Heart right ventricle (tissue), 16 donors: ENCODE data around the gene PSD4. TPM values are rescaled to one million over a fixed set of nuclear protein-coding genes. Genes with fewer than 3 reads are reported as not detected.
A peak's percentile ranks its signal among the peaks of the same experiment; 100 is the strongest.

ENCODE experiments used
- ATAC-seq, 8 donors: fragments of 200-7000 bp; cut with Tn5 transposase; one replicate each; pipeline ENCODE4 v1.9.1; 2020; ENCODE audit warnings: mild to moderate bottlenecking in 8 of 8, moderate library complexity in 8 of 8, moderate number of reproducible peaks in 1 of 8
- DNase-seq, 2 donors: peaks; one replicate each; pipeline ENCODE4 v3.0.0-alpha.2; 2020
- H3K27ac ChIP-seq, 10 donors: fragments of 200-600 bp; sonication (generic) in 2 of 10; one replicate each; pipeline versions ENCODE4 v1.5.0 to v1.8.0; 2020 to 2022; ENCODE audit warnings: mild to moderate bottlenecking in 3 of 10
- H3K27me3 ChIP-seq, 7 donors: fragments of 200-600 bp; one replicate each; pipeline ENCODE4 v1.8.0; 2021 to 2022; ENCODE audit warnings: mild to moderate bottlenecking in 2 of 7
- H3K36me3 ChIP-seq, 9 donors: fragments of 200-600 bp; sonication (generic) in 1 of 9; one replicate each; pipeline versions ENCODE4 v1.5.0 to v1.8.0; 2020 to 2022; ENCODE audit warnings: mild to moderate bottlenecking in 2 of 9
- H3K4me1 ChIP-seq, 9 donors: fragments of 200-600 bp; sonication (generic) in 1 of 9; one replicate each; pipeline versions ENCODE4 v1.5.0 to v1.8.0; 2020 to 2022; ENCODE audit warnings: mild to moderate bottlenecking in 4 of 9
- H3K4me3 ChIP-seq, 10 donors: fragments of 200-600 bp; sonication (generic) in 2 of 10; one replicate each; pipeline versions ENCODE4 v1.5.0 to v1.8.0; 2020 to 2022; ENCODE audit warnings: mild to moderate bottlenecking in 7 of 10, moderate library complexity in 2 of 10
- H3K9me3 ChIP-seq, 11 donors: fragments of 200-600 bp in 10 of 11; sonication (generic) in 2 of 11; one replicate each; pipeline versions ENCODE4 v1.5.0 to v1.8.0; 2013 to 2022; ENCODE audit warnings: mild to moderate bottlenecking in 2 of 11, control low read depth in 1 of 11, moderate library complexity in 1 of 11
- CTCF ChIP-seq, 9 donors: fragments of 200-600 bp; sonication (generic) in 2 of 9; IDR thresholded peaks; one replicate each; pipeline versions ENCODE4 v1.5.0 to v1.8.0; 2021 to 2022; ENCODE audit warnings: antibody characterized with exemption in 9 of 9, mild to moderate bottlenecking in 5 of 9, moderate library complexity in 1 of 9
- WGBS, 2 donors: extraction: QIAGEN DNeasy Blood & Tissue Kit; methylation state at CpG; one replicate each; pipeline ENCODE4 v1.1.7; 2013; ENCODE audit warnings: inconsistent platforms in 1 of 2; 5-methylcytosine and 5-hydroxymethylcytosine counted together
- intact Hi-C, 10 donors: fragments of 100-400 bp; cut with DNase I; formaldehyde crosslinking; loops; one replicate each; pipeline versions ENCODE4 v1.11.1 to v1.14.2; 2022
- polyA plus RNA-seq, 2 donors: library from polyadenylated mRNA; stranded (reverse); fragments of 200-250 nt; gene quantifications; one replicate each; pipeline ENCODE4 v1.2.3, GENCODE V29; 2013
- total RNA-seq, 10 donors: library from RNA; stranded (reverse); fragmentation: NEBNext Ultra II Directional in 3 of 10; extraction: Animal tissue kit (Norgen Biotek cat#: 25700) in 3 of 10; gene quantifications; one replicate each; pipeline versions ENCODE4 v1.2.1 to v1.2.4, GENCODE V29; 2021 to 2023
- donor health status: Arrhythmogenic right ventricular cardiomyopathy.
- donor health status: ischemic (EF 13 %, LVEDD 7.1; RV severe dilation, severe dysfunction).
- donor health status: healthy with polysubstance abuse.
- donor health status: DM: no; HTN: yes; CAD: no.
- donor health status: DM: no; HTN: no; CAD: no.
- donor health status: ischemic (EF 25% LVEDD 6.9; RV normal size, moderate dysfunction).
- donor health status: ischemic (EF 25% LVEDD 5.7; RV mildly dilated, moderate dysfunction).
- donor health status: healthy.
- donor health status: DM: yes; HTN: yes; CAD: no.
- donor health status: Ischemic cardiomyopathy.
- donor health status: ischemic (EF 35%, LVEDD 5.7; RV mildly dilated, moderate dysfunction).
- donor health status: nonischemic (EF 11% LVEDD 7.7; RV severe dilation, severe dysfunction).
- donor health status: DM: yes; HTN: yes; CAD: no.
- donor health status: PGD.
- donor health status: ischemic (EF 29% LVEDD 5.4; RV normal size, mild dysfunction).
- donor health status: nonischemic (EF 23%, LVEDD 6.1; RV moderate dilation, normal function).

The PSD4 gene
- total and polyA plus RNA-seq, 12 donors, result 1.0 to 13.0 (median 1.7) TPM

DNA sequence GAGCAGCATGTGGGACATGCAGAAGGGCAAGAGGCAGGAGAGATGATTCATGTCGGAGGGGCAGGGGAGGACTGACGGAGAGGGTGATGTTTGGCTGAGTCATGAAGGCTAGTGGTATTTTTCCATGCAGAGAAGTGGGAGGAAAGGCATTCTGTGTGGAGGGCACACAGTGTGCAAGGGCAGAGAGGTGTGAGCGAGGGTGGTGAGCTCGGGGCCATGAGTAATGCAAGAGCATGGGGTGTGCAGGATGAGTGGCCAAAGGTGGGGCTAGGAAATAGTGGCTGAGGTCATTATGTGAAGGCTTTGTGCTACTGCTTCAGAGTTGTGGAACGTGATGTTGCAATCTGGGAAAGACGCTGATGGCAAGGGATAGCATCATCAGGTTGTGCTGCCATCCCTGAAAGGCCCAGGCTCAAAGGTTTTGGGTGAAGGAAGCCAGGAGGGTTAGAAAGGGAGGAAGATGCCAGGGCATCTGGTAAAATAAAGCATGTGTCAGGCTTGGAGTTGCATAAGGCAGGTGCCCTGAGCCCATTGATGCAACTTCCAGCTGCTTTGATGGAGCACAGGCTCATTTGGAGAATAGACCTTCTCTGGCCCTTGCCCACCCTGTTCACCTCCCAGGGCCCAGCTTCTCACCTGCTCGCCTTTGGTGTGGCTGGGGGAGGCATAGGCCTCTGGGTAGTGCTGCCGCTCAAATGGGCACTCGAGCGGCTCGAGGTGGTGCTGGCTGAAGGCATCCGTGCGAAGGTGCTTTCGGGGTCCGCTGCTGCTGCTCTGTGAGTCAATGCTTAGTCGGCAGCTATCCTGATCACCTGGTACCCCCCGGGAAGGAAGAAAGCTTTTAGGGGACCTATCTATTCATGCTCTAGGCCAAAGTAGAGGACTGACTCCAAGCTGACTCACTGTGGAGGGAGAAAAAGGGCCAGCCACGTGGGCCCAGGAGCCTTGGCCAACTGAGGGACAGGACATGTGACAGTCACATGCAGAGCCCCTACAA is 67.4 kb downstream of the PSD4 start:
- Histone ChIP-seq H3K27ac (peak overlapping the region in 8 of 10 donors; percentile 28 to 89 (median 63)), H3K4me1 (peaks cover 12 to 47% (median 28%) of the 10 kb centered on the region in 9 donors), H3K4me3 (no peak overlapping the region), H3K36me3 (no peaks in the 10 kb centered on the region), H3K9me3 (no peaks in the 10 kb centered on the region), H3K27me3 (no peaks in the 10 kb centered on the region)
- no peak for TF ChIP-seq CTCF (IDR thresholded peaks at IDR 0.05)
- intact Hi-C loops, result loop anchor here in 1 of 10 donors (10.0 kb wide), 1 partner anchor 96 kb away; no protein-coding TSS in a partner anchor
- DNase-seq (peak in 1 of 2 donors; percentile 45), ATAC-seq (peak; percentile 44 to 93 (median 71))
- 75 to 77% methylated on average over 18 of the region's 18 CpGs for WGBS, 2 donors

- Histone ChIP-seq H3K4me3 (no peak overlapping the region), H3K27ac (peak overlapping the region in 1 of 10 donors; percentile 89), H3K36me3 (no peaks in the 10 kb centered on the region), H3K27me3 (no peaks in the 10 kb centered on the region), H3K9me3 (no peaks in the 10 kb centered on the region), H3K4me1 (peaks cover 12 to 39% (median 28%) of the 10 kb centered on the region in 9 donors)
- ATAC-seq, result peak in 1 of 8 donors; percentile 8
- intact Hi-C loops, result loop anchor here in 1 of 10 donors (10.0 kb wide), 1 partner anchor 98 kb away; no protein-coding TSS in a partner anchor
- no peak for TF ChIP-seq CTCF (IDR thresholded peaks at IDR 0.05)
- 95% methylated on average over 6 of the region's 6 CpGs for WGBS, 2 donors
- DNase-seq, result no peak
Observed at GRCh38 chr2:113242327-113242726, 68.6 kb downstream of the PSD4 start.

- H3K9me3 ChIP-seq, result no peaks in the 10 kb centered on the region
- intact Hi-C loops, result loop anchor here in 7 of 10 donors (5.0 to 10.0 kb wide), 6 partner anchors 38 to 142 kb away; no protein-coding TSS in a partner anchor
- no peak for DNase-seq
- no peak for ATAC-seq
- H3K4me3 ChIP-seq, result no peak overlapping the region
- TF ChIP-seq CTCF (IDR thresholded peaks at IDR 0.05), result no peak
- no peaks in the 10 kb centered on the region for H3K36me3 ChIP-seq
- peaks cover 5 to 30% (median 16%) of the 10 kb centered on the region in 9 donors for H3K4me1 ChIP-seq
- H3K27ac ChIP-seq, result no peak overlapping the region
- WGBS, 2 donors, result 85% methylated on average over 3 of the region's 3 CpGs
- H3K27me3 ChIP-seq, result no peaks in the 10 kb centered on the region
Observed at GRCh38 chr2:113245276-113245711, 71.5 kb downstream of the PSD4 start.

DNA sequence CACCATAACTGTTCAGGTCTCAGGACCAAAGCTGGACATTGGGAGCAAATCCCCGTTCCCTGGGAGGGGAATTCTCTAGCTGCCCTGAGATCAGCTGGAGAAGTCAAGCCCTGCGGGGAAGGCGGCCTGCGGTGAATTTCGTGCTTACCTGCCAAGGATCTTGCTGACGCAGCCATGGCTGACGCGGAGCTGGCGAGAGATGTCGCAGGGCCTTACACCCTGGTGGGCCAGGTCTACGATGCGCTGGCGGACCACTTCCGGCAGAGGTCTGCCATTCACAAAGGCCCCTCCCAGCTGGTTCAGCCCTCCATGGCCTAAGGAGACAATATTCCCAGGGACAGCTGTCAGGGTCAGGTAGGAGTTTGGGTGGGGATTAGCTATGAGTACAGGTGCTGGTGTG is 72.8 kb downstream of the PSD4 start:
- DNase-seq, result no peak
- TF ChIP-seq CTCF (IDR thresholded peaks at IDR 0.05), result no peak
- no peak overlapping the region for H3K27ac ChIP-seq
- H3K4me1 ChIP-seq, result peaks cover 0 to 28% (median 4%) of the 10 kb centered on the region in 9 donors
- intact Hi-C loops, result loop anchor here in 7 of 10 donors (2.0 to 10.0 kb wide), 7 partner anchors 39 to 141 kb away; no protein-coding TSS in a partner anchor
- no peaks in the 10 kb centered on the region for H3K9me3 ChIP-seq
- ATAC-seq, result no peak
- no peak overlapping the region for H3K4me3 ChIP-seq
- no peaks in the 10 kb centered on the region for H3K36me3 ChIP-seq
- H3K27me3 ChIP-seq, result no peaks in the 10 kb centered on the region
- WGBS, 2 donors, result 89 to 90% methylated on average over 14 of the region's 14 CpGs
